Neural cell (in vitro differentiated cells): ENCODE data around the gene TOX4. TPM values are rescaled to one million over a fixed set of nuclear protein-coding genes. Genes with fewer than 3 reads are reported as not detected.

ENCODE experiments used
- H2AFZ ChIP-seq: fragments of 200-600, 300-800 bp; sonication (generic), shearing (Covaris generic); 2 replicates; pipeline ENCODE4 v1.6.0; 2014; ENCODE audit warnings: low read depth, mild to moderate bottlenecking, antibody characterized with exemption, low read length, moderate library complexity
- H3F3A ChIP-seq: fragments of 200-600 bp; shearing (Covaris generic); 2 replicates; pipeline ENCODE4 v1.6.1; 2016; ENCODE audit warnings: mild to moderate bottlenecking, moderate library complexity, mixed read lengths, antibody characterized with exemption, low read length; ENCODE audit not compliant: insufficient read depth, poor library complexity, severe bottlenecking
- H3K27ac ChIP-seq: fragments of 200-600, 300-800 bp; sonication (generic), shearing (Covaris generic); 2 replicates; pipeline ENCODE4 v1.5.1; 2014; ENCODE audit warnings: mild to moderate bottlenecking, low read length, moderate library complexity
- H3K27me3 ChIP-seq: fragments of 300-800, 200-600 bp; sonication (generic), shearing (Covaris generic); 2 replicates; pipeline ENCODE4 v1.6.0; 2014; ENCODE audit warnings: mild to moderate bottlenecking, low read depth, low read length, moderate library complexity; ENCODE audit not compliant: insufficient read depth
- H3K36me3 ChIP-seq: fragments of 300-800, 200-600 bp; sonication (generic), shearing (Covaris generic); 2 replicates; pipeline ENCODE4 v1.5.1; 2014; ENCODE audit warnings: mild to moderate bottlenecking, antibody characterized with exemption, low read length, moderate library complexity; ENCODE audit not compliant: insufficient read depth
- H3K4me2 ChIP-seq: fragments of 300-800, 200-600 bp; sonication (generic), shearing (Covaris generic); 2 replicates; pipeline ENCODE4 v1.6.0; 2014; ENCODE audit warnings: mild to moderate bottlenecking, low read length
- H3K4me3 ChIP-seq: fragments of 300-800, 200-600 bp; sonication (generic), shearing (Covaris generic); 2 replicates; pipeline ENCODE4 v1.5.1; 2014; ENCODE audit warnings: mild to moderate bottlenecking, low read length, moderate library complexity
- H3K79me2 ChIP-seq: fragments of 200-600 bp; shearing (Covaris generic); replicated peaks from 2 replicates; pipeline ENCODE4 v1.6.0; 2014; ENCODE audit warnings: mild to moderate bottlenecking, low read length, moderate library complexity; ENCODE audit not compliant: insufficient read depth
- H3K9ac ChIP-seq: fragments of 300-800, 200-600 bp; sonication (generic), shearing (Covaris generic); 2 replicates; pipeline ENCODE4 v1.6.1; 2016; ENCODE audit warnings: mild to moderate bottlenecking, low read length, mixed read lengths
- H3K9me2 ChIP-seq: fragments of 200-600 bp; shearing (Covaris generic); 2 replicates; pipeline ENCODE4 v1.6.1; 2016; ENCODE audit warnings: mild to moderate bottlenecking, low read length, mixed read lengths; ENCODE audit not compliant: insufficient read depth
- H3K9me3 ChIP-seq: fragments of 200-600, 300-800 bp; sonication (generic), shearing (Covaris generic); 2 replicates; pipeline ENCODE4 v1.6.1; 2016; ENCODE audit warnings: mild to moderate bottlenecking, mixed run types, low read length, moderate library complexity, mixed read lengths
- H4K20me1 ChIP-seq: fragments of 200-600 bp; shearing (Covaris generic); 2 replicates; pipeline ENCODE4 v1.6.1; 2016; ENCODE audit warnings: mild to moderate bottlenecking, mixed run types; ENCODE audit not compliant: insufficient read depth
- EP300 ChIP-seq: fragments of 450-650 bp; conservative IDR thresholded peaks from 2 replicates; pipeline ENCODE4 v1.6.1; 2014; ENCODE audit warnings: antibody characterized with exemption, mild to moderate bottlenecking, moderate library complexity; ENCODE audit not compliant: poor library complexity, severe bottlenecking
- EZH2 ChIP-seq: fragments of 200-600, 300-800 bp; shearing (Covaris generic), sonication (generic); IDR thresholded peaks from 2 replicates; pipeline ENCODE4 v1.6.1; 2014; ENCODE audit warnings: antibody characterized with exemption, low read length, borderline replicate concordance, mild to moderate bottlenecking; ENCODE audit not compliant: insufficient read depth, poor library complexity, severe bottlenecking
- MXI1 ChIP-seq: fragments of 450-650 bp; conservative IDR thresholded peaks from 2 replicates; pipeline ENCODE4 v1.6.1; 2014; ENCODE audit warnings: antibody characterized with exemption, mild to moderate bottlenecking; ENCODE audit not compliant: poor library complexity, severe bottlenecking
- POLR2AphosphoS5 ChIP-seq: IDR thresholded peaks from 2 replicates; pipeline ENCODE4 v1.6.1; 2012
- RAD21 ChIP-seq: fragments of 450-650 bp; conservative IDR thresholded peaks from 2 replicates; pipeline ENCODE4 v1.6.1; 2014; ENCODE audit warnings: antibody characterized with exemption, mild to moderate bottlenecking, moderate library complexity
- SMC3 ChIP-seq: fragments of 450-650 bp; conservative IDR thresholded peaks from 2 replicates; pipeline ENCODE4 v1.6.1; 2014; ENCODE audit warnings: antibody characterized with exemption, mild to moderate bottlenecking, moderate library complexity; ENCODE audit not compliant: poor library complexity
- TAF1 ChIP-seq: IDR thresholded peaks from 2 replicates; pipeline ENCODE4 v1.6.1; 2012; ENCODE audit warnings: low read depth
- polyA plus RNA-seq: library from polyadenylated mRNA; depleted of rRNA; stranded (reverse); fragments of >200 nt; gene quantifications from 2 replicates; pipeline ENCODE4 v1.2.3, GENCODE V29; 2014
- TF ChIP-seq, protein P1 (sequence below): fragments of 450-650 bp; IDR thresholded peaks from 2 replicates; pipeline ENCODE4 v1.5.1; 2014; ENCODE audit warnings: antibody characterized with exemption, mild to moderate bottlenecking, moderate library complexity; ENCODE audit not compliant: poor library complexity, severe bottlenecking
- TF ChIP-seq, protein P2 (sequence below): IDR thresholded peaks from 2 replicates; pipeline ENCODE4 v1.6.1; 2012; ENCODE audit warnings: borderline replicate concordance

Gene TOX4
- polyA plus RNA-seq, 1 donor from 2014 or later = 56.8 TPM

DNA sequence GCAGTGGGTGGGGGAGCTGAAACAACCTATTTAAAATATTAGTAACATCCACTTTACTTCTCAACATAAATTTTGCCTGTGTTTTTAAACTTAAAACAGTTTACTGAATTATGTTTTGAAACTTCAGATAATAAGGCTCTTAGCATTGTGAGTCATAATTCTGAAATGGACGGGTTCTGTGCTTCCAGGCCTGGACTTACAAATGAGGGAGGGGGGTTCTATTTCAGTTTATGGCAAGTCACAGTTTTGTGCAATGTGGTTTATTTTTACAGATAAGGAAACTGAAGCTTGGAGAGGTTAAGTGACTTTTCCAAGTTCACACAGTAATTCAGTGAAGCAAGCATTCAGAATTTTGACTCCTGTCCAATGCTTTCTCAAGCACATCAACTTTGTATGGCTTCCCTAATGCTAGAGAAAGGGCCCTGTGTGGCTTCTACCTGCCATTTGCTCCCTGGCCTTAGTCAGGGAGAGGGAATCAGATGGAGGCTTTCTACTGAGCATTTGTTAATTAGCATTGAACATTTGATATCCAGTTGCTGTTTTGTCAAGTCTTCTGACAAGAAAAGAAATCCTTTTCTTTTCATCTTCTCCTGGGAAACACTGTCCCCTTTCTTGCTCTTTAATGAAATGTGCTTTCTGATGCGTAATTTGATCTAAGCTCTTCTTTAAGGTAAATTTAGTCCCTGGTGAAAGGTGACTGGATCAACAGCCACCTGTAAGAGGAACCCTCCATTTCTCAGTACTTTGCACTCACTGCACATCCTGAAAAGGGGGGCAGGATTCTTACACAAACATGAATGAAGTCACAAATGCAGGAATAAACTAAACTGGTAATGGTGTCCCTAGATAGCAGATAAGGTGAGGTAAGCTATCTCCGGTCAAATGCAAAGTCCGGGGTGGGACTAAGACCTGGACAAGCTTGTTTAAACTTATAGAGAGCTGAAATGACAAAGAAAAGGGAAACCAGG, 51.7 kb downstream of the TOX4 start:
- H2AFZ ChIP-seq = no peak overlapping the region
- H3K4me2 ChIP-seq = no peak overlapping the region
- H3K4me3 ChIP-seq = no peak overlapping the region
- peaks cover 6% of the 10 kb centered on the region for H3K36me3 ChIP-seq
- no peaks in the 10 kb centered on the region for H3K9me3 ChIP-seq
- peaks cover 62% of the 10 kb centered on the region for H3K79me2 ChIP-seq
- H3K27me3 ChIP-seq = no peaks in the 10 kb centered on the region
- no peak overlapping the region for H3K9ac ChIP-seq
- no peak for TF ChIP-seq RAD21
- TF ChIP-seq, protein P1, sequence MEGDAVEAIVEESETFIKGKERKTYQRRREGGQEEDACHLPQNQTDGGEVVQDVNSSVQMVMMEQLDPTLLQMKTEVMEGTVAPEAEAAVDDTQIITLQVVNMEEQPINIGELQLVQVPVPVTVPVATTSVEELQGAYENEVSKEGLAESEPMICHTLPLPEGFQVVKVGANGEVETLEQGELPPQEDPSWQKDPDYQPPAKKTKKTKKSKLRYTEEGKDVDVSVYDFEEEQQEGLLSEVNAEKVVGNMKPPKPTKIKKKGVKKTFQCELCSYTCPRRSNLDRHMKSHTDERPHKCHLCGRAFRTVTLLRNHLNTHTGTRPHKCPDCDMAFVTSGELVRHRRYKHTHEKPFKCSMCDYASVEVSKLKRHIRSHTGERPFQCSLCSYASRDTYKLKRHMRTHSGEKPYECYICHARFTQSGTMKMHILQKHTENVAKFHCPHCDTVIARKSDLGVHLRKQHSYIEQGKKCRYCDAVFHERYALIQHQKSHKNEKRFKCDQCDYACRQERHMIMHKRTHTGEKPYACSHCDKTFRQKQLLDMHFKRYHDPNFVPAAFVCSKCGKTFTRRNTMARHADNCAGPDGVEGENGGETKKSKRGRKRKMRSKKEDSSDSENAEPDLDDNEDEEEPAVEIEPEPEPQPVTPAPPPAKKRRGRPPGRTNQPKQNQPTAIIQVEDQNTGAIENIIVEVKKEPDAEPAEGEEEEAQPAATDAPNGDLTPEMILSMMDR = no peak
- no peak for TF ChIP-seq EP300
- TF ChIP-seq, protein P2, sequence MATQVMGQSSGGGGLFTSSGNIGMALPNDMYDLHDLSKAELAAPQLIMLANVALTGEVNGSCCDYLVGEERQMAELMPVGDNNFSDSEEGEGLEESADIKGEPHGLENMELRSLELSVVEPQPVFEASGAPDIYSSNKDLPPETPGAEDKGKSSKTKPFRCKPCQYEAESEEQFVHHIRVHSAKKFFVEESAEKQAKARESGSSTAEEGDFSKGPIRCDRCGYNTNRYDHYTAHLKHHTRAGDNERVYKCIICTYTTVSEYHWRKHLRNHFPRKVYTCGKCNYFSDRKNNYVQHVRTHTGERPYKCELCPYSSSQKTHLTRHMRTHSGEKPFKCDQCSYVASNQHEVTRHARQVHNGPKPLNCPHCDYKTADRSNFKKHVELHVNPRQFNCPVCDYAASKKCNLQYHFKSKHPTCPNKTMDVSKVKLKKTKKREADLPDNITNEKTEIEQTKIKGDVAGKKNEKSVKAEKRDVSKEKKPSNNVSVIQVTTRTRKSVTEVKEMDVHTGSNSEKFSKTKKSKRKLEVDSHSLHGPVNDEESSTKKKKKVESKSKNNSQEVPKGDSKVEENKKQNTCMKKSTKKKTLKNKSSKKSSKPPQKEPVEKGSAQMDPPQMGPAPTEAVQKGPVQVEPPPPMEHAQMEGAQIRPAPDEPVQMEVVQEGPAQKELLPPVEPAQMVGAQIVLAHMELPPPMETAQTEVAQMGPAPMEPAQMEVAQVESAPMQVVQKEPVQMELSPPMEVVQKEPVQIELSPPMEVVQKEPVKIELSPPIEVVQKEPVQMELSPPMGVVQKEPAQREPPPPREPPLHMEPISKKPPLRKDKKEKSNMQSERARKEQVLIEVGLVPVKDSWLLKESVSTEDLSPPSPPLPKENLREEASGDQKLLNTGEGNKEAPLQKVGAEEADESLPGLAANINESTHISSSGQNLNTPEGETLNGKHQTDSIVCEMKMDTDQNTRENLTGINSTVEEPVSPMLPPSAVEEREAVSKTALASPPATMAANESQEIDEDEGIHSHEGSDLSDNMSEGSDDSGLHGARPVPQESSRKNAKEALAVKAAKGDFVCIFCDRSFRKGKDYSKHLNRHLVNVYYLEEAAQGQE = no peak
- no peak for TF ChIP-seq POLR2AphosphoS5
- TF ChIP-seq SMC3 = no peak
- TF ChIP-seq TAF1 = no peak
- TF ChIP-seq EZH2 = no peak
- TF ChIP-seq MXI1 = no peak
- no peaks in the 10 kb centered on the region for H3K9me2 ChIP-seq
- no peak overlapping the region for H3K27ac ChIP-seq
- no peaks in the 10 kb centered on the region for H4K20me1 ChIP-seq
- H3F3A ChIP-seq = peaks cover 3% of the 10 kb centered on the region

DNA sequence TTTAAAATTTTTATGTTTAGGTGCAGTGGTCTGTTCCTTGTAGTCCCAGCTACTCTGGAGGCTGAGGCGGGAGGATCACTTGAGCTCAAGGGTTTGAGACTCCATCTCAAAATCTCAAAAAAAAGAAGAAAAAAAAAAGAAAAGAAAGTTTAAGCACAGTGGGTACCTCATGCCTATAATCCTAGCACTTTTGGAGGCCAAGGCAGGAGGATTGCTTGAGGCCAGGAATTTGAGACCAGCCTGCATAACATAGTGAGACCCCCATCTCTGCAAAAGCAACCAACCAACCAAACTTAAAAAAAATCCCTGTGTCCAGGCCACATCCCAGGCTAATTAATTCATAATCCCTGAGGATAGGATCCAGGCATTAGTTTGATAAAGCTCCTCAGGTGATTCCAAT, 52.5 kb downstream of the TOX4 start:
- H3K27ac ChIP-seq = no peak overlapping the region
- no peak overlapping the region for H3K4me2 ChIP-seq
- H3K4me3 ChIP-seq = no peak overlapping the region
- peaks cover 3% of the 10 kb centered on the region for H3F3A ChIP-seq
- H3K79me2 ChIP-seq = peaks cover 64% of the 10 kb centered on the region
- H3K27me3 ChIP-seq = no peaks in the 10 kb centered on the region
- no peak overlapping the region for H3K9ac ChIP-seq
- no peaks in the 10 kb centered on the region for H3K9me2 ChIP-seq
- H4K20me1 ChIP-seq = no peaks in the 10 kb centered on the region
- TF ChIP-seq, protein P2 = no peak
- no peak for TF ChIP-seq POLR2AphosphoS5
- TF ChIP-seq TAF1 = no peak
- no peaks in the 10 kb centered on the region for H3K9me3 ChIP-seq
- H3K36me3 ChIP-seq = no peaks in the 10 kb centered on the region
- no peak overlapping the region for H2AFZ ChIP-seq
